ENCODE data around the gene PHLDA3.

DNA sequence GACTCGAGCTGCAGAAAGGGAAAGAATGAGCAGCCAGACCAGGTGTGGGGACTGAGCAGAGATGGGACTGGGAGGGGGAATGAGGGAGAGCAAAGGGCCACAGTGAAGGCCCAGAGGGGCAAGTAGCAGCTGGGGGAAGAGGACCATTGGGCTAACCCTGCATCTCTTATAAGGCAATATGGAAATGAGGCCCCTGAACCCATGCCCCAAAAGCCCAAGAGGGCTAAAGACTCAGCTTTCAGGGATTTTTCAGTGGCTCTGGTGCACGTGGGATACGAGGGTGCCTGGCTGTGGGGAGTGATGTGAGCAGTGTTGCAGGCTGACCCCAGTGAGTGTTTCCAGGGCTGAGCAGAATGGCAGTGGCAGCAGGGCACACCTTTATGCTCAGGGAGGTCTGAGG, 47.0 kb downstream of the PHLDA3 start:
- TF ChIP-seq, protein P1, sequence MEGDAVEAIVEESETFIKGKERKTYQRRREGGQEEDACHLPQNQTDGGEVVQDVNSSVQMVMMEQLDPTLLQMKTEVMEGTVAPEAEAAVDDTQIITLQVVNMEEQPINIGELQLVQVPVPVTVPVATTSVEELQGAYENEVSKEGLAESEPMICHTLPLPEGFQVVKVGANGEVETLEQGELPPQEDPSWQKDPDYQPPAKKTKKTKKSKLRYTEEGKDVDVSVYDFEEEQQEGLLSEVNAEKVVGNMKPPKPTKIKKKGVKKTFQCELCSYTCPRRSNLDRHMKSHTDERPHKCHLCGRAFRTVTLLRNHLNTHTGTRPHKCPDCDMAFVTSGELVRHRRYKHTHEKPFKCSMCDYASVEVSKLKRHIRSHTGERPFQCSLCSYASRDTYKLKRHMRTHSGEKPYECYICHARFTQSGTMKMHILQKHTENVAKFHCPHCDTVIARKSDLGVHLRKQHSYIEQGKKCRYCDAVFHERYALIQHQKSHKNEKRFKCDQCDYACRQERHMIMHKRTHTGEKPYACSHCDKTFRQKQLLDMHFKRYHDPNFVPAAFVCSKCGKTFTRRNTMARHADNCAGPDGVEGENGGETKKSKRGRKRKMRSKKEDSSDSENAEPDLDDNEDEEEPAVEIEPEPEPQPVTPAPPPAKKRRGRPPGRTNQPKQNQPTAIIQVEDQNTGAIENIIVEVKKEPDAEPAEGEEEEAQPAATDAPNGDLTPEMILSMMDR (tag by site-specific recombination; IDR thresholded peaks at IDR 0.05): no peak
- TF ChIP-seq ZNF501 (tag by site-specific recombination; IDR thresholded peaks at IDR 0.05): no peak
- no peak for TF ChIP-seq ZNF416 (tag by site-specific recombination; IDR thresholded peaks at IDR 0.05)
- TF ChIP-seq SETDB1 (IDR thresholded peaks at IDR 0.05; ENCODE audit: insufficient read length, low read length): no peak
